ENCODE results near the gene ARMH3.

ARMH3 gene

DNA sequence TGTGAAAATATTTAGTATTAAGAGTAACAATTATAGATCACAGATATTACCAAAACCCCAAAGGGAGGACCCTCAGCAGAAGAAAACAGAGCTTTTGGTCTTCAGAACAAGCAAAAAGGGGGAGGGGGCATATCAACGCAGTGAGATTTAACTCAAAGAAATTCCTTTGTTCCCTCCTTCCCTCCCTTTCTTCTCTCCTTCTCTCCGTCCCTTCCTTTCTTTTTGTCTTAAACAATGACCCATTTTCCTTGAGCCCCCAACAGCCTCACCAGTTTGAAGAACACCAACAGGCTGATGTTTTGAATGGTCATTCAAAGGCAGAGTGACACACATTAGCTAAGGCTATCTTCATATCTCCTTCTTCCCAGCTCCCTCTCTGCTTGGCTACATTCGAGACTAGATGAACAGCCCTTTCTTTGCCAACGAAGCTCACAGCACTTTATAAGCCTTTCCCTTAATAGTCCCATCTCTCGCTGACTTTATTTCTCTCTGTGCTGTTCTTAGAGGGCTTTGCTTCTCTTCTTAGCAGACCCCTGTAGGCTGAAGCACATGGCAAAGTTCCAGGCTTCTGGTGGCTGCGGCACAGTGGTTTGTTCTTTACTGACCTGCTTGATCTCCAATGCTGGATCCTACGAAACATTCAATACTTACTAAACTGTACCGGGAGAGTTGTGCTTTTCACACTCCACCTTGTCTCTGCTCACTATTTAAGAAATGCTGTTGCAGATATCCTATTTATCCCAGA is 136.8 kb downstream of the ARMH3 start:
- no peak overlapping the region for H3K4me3 Mint-ChIP-seq
- no peaks in the 10 kb centered on the region for H3K9me3 Mint-ChIP-seq
- ATAC-seq (no peak), DNase-seq (ENCODE audit: low spot score in 2 of 2) (no peak)
- H3K4me1 Mint-ChIP-seq = no peaks in the 10 kb centered on the region
- peak overlapping the region; percentile 5 for H3K27ac Mint-ChIP-seq
- peaks cover 10% of the 10 kb centered on the region for H3K36me3 Mint-ChIP-seq

DNA sequence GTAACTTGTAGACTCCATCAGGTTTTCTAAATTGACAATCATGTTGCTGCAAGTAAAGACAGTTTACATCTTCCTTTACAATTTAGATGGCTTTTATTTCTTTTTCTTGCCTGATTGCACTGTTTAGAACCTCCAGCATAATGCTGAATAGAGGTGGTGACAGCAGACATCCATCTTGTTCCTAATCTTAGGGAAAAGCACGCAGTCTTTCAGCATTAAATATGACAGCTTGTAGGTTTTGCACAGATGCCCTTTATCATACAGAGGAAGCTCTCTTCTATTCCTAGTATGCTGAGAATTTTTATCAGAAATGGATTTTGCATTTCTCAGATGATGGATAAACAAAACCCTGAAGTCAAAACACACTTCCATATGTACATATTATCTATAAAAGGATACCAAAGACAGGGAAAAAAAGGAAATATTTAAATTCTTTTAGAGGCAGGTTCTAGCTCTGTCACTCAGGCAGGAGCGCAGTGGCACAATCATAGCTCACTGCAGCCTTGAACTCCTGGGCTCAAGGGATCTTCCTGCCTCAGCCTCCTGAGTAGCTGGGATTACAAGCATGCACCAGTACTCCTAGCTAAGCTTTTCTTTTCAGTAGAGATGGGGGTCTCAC is 143.3 kb downstream of the ARMH3 start:
- Mint-ChIP-seq H3K36me3 (peaks cover 13% of the 10 kb centered on the region), H3K27ac (no peak overlapping the region), H3K4me3 (no peak overlapping the region), H3K4me1 (no peaks in the 10 kb centered on the region), H3K9me3 (no peaks in the 10 kb centered on the region)
- no peak for DNase-seq (ENCODE audit: low spot score in 2 of 2)
- no peak for ATAC-seq

DNA sequence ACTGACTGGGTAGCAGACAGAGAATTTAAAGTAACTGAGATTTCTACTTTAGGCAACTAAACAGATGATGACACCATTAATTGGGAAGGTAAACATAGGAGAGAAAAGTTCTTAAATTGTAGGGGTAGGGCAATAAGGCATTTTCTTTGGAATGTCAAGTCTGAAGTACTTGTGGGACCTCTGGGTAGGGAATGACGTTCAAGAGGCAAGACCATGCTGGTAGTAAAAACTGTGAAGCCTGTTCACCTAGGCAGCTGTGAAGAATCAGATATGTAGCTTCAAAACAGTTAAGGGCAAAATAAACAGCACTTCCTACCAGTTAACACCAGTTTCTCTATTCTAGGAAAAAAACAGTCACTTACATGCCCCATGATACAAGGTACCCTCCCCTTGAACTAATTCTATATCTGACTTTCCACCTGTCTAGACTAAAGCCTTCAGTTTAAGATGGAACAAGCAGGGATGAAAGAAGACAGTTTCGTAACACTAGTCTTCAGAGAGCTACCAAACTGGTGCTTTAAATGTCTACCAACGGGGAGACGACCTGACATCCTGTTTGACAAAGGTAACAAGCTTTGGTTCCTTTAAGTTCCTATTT is 149.3 kb downstream of the ARMH3 start:
- DNase-seq (ENCODE audit: low spot score in 2 of 2) (no peak), ATAC-seq (no peak)
- Mint-ChIP-seq H3K4me1 (peaks cover under 1% of the 10 kb centered on the region), H3K9me3 (no peaks in the 10 kb centered on the region), H3K27ac (no peak overlapping the region), H3K36me3 (peaks cover 6% of the 10 kb centered on the region), H3K4me3 (no peak overlapping the region)

GRCh38 chr10:101905251-101905650 is 150.7 kb downstream of the ARMH3 start:
- Mint-ChIP-seq H3K4me3 (no peak overlapping the region), H3K4me1 (peaks cover 6% of the 10 kb centered on the region), H3K27ac (no peak overlapping the region), H3K9me3 (no peaks in the 10 kb centered on the region), H3K36me3 (no peaks in the 10 kb centered on the region)
- ATAC-seq (no peak), DNase-seq (ENCODE audit: low spot score in 2 of 2) (no peak)

DNA sequence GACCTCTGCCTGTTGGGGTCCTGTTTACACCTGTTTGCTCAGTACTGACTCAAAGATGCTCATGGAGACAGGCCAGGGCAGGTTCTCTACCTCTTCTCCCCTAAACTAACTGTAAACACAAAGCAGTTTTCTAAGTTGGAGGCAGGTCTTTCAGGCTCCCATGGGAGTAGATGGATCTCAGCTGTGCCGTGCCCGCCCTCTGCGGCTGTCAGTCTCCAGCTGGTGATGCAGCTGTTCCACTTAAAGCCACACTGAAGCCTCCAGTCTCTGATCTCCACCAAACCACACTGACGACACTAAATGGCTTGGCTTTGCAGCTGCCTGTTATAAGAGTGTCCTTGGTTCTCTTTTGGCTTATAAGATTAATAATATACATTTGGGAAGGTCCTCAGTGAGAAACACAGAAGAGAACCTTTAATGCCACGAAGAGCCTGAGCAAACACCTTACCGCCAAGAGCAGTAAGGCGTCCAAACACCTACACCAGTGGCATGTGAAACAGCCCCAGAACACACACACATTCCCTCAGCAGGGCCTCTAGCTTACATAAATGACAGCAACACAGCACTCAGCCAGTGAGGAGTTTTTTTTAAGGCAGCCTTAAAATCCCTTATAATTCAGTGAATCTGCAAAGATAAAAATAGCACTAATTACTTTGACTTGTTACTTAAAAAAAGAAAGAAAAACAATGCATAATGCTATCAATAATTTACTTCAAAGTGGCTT is 152.0 kb downstream of the ARMH3 start:
- Mint-ChIP-seq H3K36me3 (no peaks in the 10 kb centered on the region), H3K27ac (no peak overlapping the region), H3K4me1 (peaks cover 6% of the 10 kb centered on the region), H3K4me3 (no peak overlapping the region), H3K9me3 (no peaks in the 10 kb centered on the region)
- ATAC-seq (no peak), DNase-seq (ENCODE audit: low spot score in 2 of 2) (no peak)

DNA sequence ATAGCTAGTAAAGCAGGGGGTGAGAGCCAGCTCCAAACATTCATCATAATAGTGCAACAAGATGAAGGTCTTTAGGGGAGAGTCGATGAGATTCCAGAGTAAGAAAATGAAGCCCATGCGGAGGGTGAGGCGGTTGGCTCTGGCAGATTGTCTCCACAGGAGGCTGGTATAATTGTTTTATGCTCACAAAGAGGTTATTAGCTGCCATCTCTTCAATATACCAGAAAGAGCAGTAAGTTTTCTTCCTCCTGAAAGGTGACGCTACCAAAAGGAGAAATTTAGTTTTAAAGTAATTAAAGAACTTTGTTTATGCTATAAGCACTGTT is 153.2 kb downstream of the ARMH3 start:
- DNase-seq (ENCODE audit: low spot score in 2 of 2) = no peak
- peaks cover 6% of the 10 kb centered on the region for H3K4me1 Mint-ChIP-seq
- peaks cover 6% of the 10 kb centered on the region for H3K36me3 Mint-ChIP-seq
- H3K9me3 Mint-ChIP-seq = no peaks in the 10 kb centered on the region
- no peak for ATAC-seq
- no peak overlapping the region for H3K27ac Mint-ChIP-seq
- no peak overlapping the region for H3K4me3 Mint-ChIP-seq

DNA sequence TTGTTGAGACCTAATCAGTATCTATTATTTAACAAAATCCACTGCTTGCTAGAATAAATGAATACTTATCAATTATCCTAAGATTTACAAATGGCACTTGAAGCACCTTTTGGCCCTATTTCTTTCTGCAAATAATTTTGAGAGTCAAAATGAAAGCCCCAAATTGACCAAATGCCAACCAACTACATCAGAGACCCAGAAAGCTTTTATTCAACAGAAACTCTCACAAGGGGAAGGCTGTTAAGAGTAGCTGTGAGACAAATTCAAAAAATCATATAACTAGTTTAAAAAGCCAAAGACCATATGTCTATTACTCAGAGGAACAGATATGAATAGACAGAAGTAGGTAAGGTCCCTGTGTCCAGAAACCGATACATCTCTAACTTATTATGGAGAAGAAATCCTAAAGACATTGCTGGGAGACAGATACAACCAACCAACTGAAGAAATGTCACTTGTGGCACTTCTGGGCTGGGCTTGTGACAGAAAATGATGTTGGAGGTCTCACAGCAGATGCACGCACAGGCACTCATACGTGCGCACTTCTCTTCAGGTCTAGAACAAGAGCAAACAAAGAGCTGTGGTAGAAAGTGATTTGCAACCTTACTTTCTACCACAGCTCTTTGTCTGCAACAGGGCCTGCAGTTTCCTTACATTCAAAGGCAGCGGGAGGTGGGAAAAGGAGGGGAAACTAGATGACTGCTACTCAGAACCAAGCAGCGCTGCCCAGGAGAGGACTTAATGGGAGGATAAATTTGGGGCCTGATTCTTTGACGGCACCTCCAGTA is 153.7 kb downstream of the ARMH3 start:
- no peak for DNase-seq (ENCODE audit: low spot score in 2 of 2)
- H3K4me1 Mint-ChIP-seq = peaks cover 6% of the 10 kb centered on the region
- no peak overlapping the region for H3K27ac Mint-ChIP-seq
- ATAC-seq = no peak
- H3K9me3 Mint-ChIP-seq = no peaks in the 10 kb centered on the region
- H3K4me3 Mint-ChIP-seq = no peak overlapping the region
- H3K36me3 Mint-ChIP-seq = peaks cover 6% of the 10 kb centered on the region

GRCh38 chr10:101901340-101901739 is 154.6 kb downstream of the ARMH3 start:
- H3K36me3 Mint-ChIP-seq = peaks cover 6% of the 10 kb centered on the region
- DNase-seq (ENCODE audit: low spot score in 2 of 2) (no peak), ATAC-seq (peak; percentile 55)
- no peak overlapping the region for H3K4me3 Mint-ChIP-seq
- peaks cover 13% of the 10 kb centered on the region for H3K4me1 Mint-ChIP-seq
- no peak overlapping the region for H3K27ac Mint-ChIP-seq
- no peaks in the 10 kb centered on the region for H3K9me3 Mint-ChIP-seq

GRCh38 chr10:101897633-101898032 is 158.3 kb downstream of the ARMH3 start:
- no peaks in the 10 kb centered on the region for H3K9me3 Mint-ChIP-seq

GRCh38 chr10:101896225-101896877 is 159.6 kb downstream of the ARMH3 start:
- Mint-ChIP-seq H3K9me3 (no peaks in the 10 kb centered on the region), H3K36me3 (peaks cover 6% of the 10 kb centered on the region), H3K27ac (no peak overlapping the region), H3K4me1 (peaks cover 16% of the 10 kb centered on the region), H3K4me3 (no peak overlapping the region)
- DNase-seq (ENCODE audit: low spot score in 2 of 2) (no peak), ATAC-seq (no peak)

More at GRCh38 chr10:101897633-101898032, 158.3 kb downstream of the ARMH3 start:
- ATAC-seq (no peak), DNase-seq (ENCODE audit: low spot score in 2 of 2) (no peak)
- H3K4me3 Mint-ChIP-seq = no peak overlapping the region
- H3K27ac Mint-ChIP-seq = no peak overlapping the region
- peaks cover 6% of the 10 kb centered on the region for H3K36me3 Mint-ChIP-seq
- H3K4me1 Mint-ChIP-seq = peaks cover 19% of the 10 kb centered on the region

DNA sequence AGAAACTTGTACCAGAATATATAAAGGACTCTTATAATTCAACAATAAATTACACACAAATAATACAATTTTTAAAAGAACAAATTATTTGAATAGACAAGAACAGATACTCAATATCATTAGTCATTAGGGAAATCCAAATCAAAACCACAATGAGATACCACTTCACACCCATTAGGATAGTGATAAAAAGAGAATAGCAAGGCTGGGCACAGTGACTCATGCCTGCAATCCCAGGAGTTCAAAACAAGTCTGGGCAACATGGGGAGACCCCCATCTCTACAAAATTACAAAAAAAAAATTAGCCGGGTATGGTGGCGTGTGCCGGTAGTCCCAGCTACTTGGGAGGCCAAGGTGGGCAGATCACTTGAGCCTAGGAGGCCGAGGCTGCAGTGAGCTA is 160.2 kb downstream of the ARMH3 start:
- no peak overlapping the region for H3K27ac Mint-ChIP-seq
- DNase-seq (ENCODE audit: low spot score in 2 of 2) (no peak), ATAC-seq (no peak)
- no peaks in the 10 kb centered on the region for H3K9me3 Mint-ChIP-seq
- no peak overlapping the region for H3K4me3 Mint-ChIP-seq
- H3K36me3 Mint-ChIP-seq = peaks cover 6% of the 10 kb centered on the region
- peaks cover 13% of the 10 kb centered on the region for H3K4me1 Mint-ChIP-seq

- H3K27ac Mint-ChIP-seq = no peak overlapping the region
- H3K9me3 Mint-ChIP-seq = no peaks in the 10 kb centered on the region
- ATAC-seq (no peak), DNase-seq (ENCODE audit: low spot score in 2 of 2) (no peak)
- H3K4me3 Mint-ChIP-seq = no peak overlapping the region
- H3K4me1 Mint-ChIP-seq = peaks cover 13% of the 10 kb centered on the region
- peaks cover 6% of the 10 kb centered on the region for H3K36me3 Mint-ChIP-seq
Measured at GRCh38 chr10:101894742-101895141, 161.2 kb downstream of the ARMH3 start.

DNA sequence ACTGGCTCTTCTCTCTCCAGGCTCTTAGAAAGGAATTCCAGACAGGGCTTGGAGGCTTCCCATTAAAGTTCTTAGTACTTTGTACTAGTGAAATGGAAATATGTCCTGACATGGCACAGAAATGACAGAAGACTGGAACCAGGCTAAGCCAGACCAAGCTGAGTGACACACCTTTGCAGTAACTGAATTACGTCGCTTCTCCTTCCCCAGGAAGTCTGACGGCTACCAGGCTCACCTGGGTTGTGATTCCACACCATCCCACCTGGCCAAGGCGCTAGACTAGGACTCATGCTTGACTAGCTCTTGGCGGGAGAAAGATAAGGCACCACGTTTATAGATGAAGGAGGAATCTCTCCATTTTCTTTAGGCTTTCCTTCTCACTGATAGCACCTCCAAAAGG is 161.7 kb downstream of the ARMH3 start:
- Mint-ChIP-seq H3K4me1 (peaks cover 13% of the 10 kb centered on the region), H3K27ac (no peak overlapping the region), H3K36me3 (peaks cover 6% of the 10 kb centered on the region), H3K4me3 (no peak overlapping the region), H3K9me3 (no peaks in the 10 kb centered on the region)
- DNase-seq (ENCODE audit: low spot score in 2 of 2) (no peak), ATAC-seq (no peak)

DNA sequence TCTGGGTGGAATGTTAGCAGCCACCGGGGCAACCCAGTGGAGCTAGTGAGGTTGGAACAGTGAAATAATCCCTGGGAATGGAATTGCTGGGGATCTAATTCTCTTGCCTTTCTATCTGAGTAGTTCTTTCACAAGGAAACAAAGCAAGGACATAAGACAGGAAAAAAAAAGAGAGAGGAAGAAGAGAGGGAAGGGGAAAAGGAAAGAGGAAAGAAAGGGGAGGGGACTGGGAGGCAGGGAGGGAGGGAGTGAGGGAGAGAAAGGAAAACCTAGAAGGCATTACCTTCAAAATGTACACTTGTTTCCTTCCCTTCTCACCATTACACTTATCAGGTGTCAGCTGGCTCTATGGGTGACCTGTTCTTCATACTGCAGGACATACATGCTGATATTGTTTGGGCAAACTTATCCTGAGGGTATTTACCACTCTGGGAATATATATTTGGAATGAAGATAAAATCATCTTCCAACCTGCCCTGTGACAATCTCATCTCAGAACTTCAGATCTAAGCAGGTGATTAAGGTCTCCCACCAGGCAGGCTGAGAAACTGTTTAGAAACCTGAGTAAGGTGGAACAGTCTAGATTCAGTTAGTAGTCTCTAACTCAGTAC is 162.4 kb downstream of the ARMH3 start:
- Mint-ChIP-seq H3K9me3 (no peaks in the 10 kb centered on the region), H3K4me1 (peaks cover 14% of the 10 kb centered on the region), H3K27ac (peak overlapping the region; percentile 33), H3K4me3 (no peak overlapping the region), H3K36me3 (peaks cover 6% of the 10 kb centered on the region)
- DNase-seq (ENCODE audit: low spot score in 2 of 2) = no peak
- ATAC-seq = no peak

Measured in stimulated activated effector memory CD8-positive, alpha-beta T cell treated with anti-CD3 and anti-CD28 coated beads, Interleukin-12 subunit alpha, Interleukin-12 subunit beta, amount 100 ng/mL, for 72 hours (primary cell).